T1000 (cell line): Measurements from ENCODE around the gene CASQ2.

Source experiments
- DNase-seq: peaks from one replicate; lab custom pipeline; 2025; ENCODE audit warnings: mixed read lengths; lab: John Stamatoyannopoulos, UW

The CASQ2 gene

DNA sequence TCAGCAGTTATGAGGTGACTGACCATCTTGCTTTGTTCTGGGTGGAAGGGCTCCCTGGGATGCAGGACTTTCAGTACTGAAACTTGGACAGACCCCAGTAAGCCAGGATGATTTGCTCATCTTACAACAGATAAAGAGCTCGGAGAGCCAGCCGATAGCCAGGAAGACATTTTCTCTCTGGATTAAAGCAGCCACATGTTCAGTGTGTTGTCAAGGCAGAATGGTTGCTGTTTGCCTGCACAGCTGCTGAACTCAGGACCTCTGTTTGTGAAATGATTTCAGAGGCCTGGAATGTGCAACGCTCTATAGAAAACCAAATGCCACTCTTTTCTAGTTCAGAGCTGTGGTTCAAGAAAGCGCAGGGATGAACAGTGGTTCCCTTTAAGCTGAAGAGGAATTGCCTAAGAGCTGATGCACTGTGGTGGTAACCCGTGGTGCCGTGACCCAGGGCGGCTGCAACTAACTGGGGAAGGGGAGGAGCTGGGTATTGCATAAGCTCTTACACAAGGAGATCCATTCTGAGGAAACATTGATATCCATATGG lies 40.7 kb downstream of the CASQ2 start:
- no peak for DNase-seq

- no peak for DNase-seq
Observed at GRCh38 chr1:115726570-115726969, 41.9 kb downstream of the CASQ2 start.

GRCh38 chr1:115726161-115726560 lies 42.4 kb downstream of the CASQ2 start:
- DNase-seq, result no peak

GRCh38 chr1:115725600-115725999 lies 42.9 kb downstream of the CASQ2 start:
- DNase-seq, result no peak

DNA sequence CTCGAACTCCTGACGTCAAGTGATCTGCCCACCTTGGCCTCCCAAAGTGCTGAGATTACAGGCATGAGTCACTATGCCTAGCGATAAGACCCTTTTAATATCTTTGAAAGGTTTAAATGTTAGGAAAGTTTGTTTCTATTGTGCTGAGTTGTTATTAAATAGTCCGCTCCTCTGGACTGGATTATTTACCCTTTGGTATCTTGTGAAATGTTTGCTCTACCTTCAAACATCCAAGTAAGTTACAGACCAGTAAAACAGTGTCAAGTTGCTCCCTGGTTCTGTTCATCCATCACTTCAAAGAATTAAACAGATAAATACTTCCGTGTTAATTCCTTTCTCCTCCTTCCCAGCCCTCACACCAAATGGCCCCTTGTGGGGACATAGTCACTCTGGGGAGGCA lies 44.8 kb downstream of the CASQ2 start:
- no peak for DNase-seq

DNA sequence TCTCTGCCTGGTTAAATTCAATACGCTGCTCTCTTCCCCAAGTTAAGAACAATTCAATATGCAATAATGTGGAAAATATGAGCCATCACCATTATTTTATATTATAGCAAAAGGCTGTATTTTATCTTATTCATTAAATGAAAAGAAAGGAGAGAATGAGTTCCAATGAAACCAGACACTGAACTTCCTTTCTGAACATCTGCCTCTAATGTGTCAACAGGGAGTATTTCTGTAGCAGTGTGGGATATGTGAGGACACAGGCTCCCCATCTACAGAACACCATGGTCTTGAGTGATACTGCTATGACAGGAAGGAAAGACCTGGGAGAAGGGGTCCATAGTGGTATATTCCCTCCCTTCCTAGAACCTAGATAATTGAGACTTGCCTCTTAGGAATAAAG lies 46.3 kb downstream of the CASQ2 start:
- no peak for DNase-seq

- no peak for DNase-seq
Observed at GRCh38 chr1:115719285-115719684, 49.2 kb downstream of the CASQ2 start.

GRCh38 chr1:115718011-115718754 lies 50.3 kb downstream of the CASQ2 start:
- DNase-seq, result no peak

DNA sequence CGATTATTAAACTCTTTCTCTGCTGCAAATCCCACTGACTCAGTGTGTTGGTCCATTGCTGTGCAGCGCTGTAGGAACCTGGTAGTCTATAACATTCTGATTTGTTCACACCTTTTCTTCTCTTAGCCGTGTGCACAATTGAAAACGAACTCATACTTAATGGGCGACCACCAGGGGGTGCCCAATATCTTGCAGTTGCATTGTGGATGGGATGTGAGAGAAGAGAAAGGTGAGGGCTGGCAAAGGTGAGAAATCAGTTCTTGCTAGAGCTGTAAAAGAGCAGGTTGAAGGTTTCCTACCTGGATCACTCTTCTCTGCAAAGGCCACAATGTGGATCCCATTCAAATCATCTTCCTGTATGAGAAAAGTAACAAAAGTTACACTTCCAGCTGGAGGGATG lies 51.0 kb downstream of the CASQ2 start:
- DNase-seq, result peak; percentile 10

DNA sequence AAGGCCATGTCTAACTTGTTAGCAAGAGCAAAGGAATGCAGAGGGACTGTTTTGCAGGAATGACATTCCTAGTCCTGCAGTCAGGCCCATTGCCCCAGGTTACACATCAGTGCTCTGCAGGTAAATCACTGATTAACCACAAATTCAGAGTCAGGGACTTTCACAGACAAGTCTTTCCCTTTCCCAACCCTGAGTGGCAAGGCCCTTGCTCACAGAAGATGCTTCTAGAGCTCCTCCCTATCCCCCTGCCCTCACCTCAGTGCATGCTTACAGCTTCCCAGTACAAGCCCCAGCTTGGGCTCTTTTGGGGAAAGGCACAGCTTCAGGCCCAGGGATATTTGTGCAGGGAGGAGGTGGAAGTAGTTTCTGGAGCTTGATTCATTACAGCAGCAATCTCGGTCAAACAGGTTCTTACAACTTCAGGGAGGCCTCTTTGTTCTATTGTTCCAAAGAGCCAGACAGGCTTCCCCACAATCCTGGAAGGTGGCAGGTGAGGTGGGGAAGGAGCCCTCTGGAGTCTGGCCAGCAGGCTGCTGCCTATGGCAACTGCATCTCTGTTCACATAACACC lies 53.9 kb downstream of the CASQ2 start:
- DNase-seq, result no peak

GRCh38 chr1:115713906-115714305 lies 54.6 kb downstream of the CASQ2 start:
- no peak for DNase-seq

DNA sequence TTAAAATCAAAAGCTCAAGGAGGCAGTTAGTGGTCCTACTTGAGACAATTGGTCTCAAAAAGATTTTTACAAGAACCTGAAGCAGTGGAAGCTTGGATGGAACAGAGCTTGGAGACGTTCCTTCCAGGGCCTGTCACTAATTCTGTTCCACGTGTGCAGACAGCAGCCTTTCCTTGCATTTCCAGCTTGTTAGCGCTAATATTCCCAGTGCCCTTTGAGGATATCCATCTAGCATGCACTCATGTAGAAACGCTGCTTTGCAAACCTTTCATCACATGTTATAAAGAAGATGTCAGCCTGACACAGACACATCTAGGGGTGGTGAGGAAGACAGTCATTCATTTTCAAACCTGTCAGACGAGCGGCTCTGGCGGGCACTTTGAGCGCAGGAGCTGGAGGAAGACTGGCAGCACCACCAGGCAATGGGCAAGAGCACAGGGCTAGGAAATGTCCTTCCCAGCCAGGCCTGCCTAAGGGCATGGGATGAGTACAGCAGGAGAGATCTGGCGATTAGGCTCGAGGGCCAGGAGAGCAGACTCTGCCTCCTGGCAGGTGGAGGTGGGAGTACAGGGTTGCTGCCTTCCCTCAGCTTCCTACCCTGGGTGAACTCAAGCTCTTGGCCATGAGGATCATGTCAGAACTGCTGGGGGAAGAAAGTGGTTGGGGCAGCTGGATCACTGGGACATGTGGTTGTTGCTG lies 55.5 kb downstream of the CASQ2 start:
- no peak for DNase-seq

DNA sequence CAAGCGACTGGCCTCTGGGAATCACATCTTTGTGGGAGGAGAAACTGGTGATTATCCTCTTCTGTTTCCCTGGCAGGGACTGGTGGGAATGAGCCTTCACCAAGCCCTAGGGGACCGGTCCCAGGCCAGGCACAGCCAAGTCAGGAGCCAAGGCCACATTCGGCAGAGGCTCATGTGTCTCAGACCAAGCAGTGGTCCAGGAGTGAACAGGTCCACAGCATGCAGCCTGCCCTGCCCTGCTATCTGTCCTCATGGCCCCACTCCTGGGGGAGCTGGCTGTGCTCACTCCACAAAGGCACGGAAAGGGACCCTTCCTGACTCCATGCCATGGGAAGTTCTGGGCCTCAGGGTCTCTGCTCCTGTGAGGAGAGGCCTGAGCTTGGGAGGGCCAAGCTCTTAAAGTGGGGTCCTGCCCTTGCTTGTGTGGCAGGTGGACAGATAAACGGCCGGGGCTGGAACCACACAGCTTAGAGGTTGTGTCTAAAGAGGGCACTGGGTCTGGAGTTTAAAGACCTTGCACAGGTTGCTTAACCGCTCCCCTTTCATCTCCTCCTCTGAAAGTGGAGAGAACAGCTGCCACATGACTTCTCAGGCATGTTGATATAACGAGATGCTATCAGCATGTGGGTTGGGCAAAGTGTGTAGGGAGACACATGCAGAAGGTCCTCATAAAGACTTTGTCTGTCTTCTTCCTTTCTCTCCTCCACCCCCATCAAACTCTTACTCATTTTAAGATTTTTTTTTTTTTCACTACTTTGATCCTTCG lies 57.5 kb downstream of the CASQ2 start:
- no peak for DNase-seq

GRCh38 chr1:115706587-115707425 lies 61.7 kb downstream of the CASQ2 start:
- DNase-seq, result no peak

DNA sequence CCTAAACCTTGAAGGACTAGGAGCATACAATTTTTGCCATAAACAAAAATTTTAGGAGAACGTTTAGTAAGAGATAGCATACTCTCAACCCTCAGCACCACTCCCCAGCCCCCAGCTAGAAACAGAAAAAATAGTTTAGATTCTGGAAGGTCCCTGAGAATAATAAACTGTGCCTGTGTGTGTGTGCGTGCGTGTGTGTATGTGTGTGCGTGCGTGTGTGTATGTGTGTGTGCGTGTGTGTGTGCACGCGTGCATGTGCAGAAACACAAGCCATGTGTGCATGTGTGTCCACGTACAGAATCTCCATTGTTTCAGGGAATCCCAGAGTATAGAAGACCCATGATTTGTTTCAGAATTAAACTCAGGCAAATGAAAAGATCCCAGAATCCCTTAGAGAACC lies 62.6 kb downstream of the CASQ2 start:
- DNase-seq, result no peak

GRCh38 chr1:115705085-115705951 lies 63.2 kb downstream of the CASQ2 start:
- DNase-seq, result peak; percentile 19

DNA sequence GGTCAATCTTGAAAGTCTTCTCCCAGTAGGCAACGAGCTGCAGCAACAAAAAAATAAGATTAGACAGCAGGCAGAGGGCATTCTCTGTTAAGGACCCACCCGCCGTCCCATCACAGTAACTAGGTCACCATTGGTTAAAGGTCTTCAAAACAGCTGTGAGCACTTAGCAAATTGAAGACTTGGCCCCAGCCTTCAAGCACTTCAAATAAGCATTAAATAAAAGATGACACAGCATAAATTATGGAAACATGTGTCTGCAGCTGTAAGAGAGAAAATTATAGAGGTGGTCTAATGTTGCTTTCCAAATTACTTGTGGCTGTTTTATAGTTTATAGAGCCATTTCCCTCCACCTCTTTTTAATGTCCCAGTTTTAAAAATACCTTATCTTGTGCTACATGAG lies 65.6 kb downstream of the CASQ2 start:
- DNase-seq, result no peak

DNA sequence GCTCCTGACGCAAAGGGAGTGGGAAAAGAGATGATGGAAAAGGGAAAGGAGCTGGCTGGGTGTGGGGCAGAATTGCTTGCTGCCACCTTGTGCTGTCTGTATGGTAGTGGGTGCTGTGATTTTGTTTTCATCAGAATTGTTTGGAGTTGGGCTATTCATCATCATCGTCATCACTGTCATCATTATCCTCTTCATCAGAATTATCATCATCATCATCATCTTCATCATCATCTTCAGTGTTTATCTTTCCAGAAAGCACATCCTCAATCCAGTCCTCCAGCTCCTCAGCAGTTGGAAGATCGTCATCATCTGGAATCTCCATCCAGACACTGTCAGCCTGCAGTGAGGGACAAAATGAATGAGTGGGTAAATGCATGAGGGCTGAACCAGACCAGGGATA lies 67.4 kb downstream of the CASQ2 start:
- DNase-seq, result no peak

- no peak for DNase-seq
Observed at GRCh38 chr1:115697619-115698018, 70.9 kb downstream of the CASQ2 start.

- DNase-seq, result no peak
Observed at GRCh38 chr1:115694805-115695204, 73.7 kb downstream of the CASQ2 start.
